IMR-90 (cell line): ENCODE data around the gene ADRB2. TPM values are rescaled to one million over a fixed set of nuclear protein-coding genes. Genes with fewer than 3 reads are reported as not detected.
A peak's percentile ranks its signal among the peaks of the same experiment; 100 is the strongest.

ENCODE experiments used
- ATAC-seq: fragments of 200-7000 bp; cut with Tn5 transposase; 2 replicates; pipeline ENCODE4 v1.9.1; 2020; ENCODE audit warnings: low read depth, mild to moderate bottlenecking, moderate library complexity
- BruUV-seq: library from RNA; stranded (reverse); fragments of 400-500 nt; replicated peaks from 2 replicates; lab custom pipeline; 2021; lab: Mats Ljungman, UMichigan
- CTCF ChIA-PET: fragments of 300-600 bp; formaldehyde crosslinking; extraction: SDS; loops from one replicate; lab custom pipeline; 2021; ENCODE audit warnings: antibody characterized with exemption; lab: Yijun Ruan, JAX
- POLR2A ChIA-PET: fragments of 300-600 bp; sonication (Branson Sonifier 250); formaldehyde crosslinking; loops from one replicate; lab custom pipeline; 2022; ENCODE audit warnings: antibody characterized with exemption; ENCODE audit not compliant: unreplicated experiment; lab: Charles Lee
- DNase-seq: peaks from one replicate; pipeline ENCODE4 v3.0.0; 2013
- H2AFZ ChIP-seq: replicated peaks from 2 replicates; pipeline ENCODE3; 2013; ENCODE audit warnings: low read length, mild to moderate bottlenecking; ENCODE audit not compliant: poor library complexity
- H2AK5ac ChIP-seq: 2 replicates; pipeline ENCODE4 v1.6.1; 2013; ENCODE audit warnings: low read depth, low read length, inconsistent platforms
- H2AK9ac ChIP-seq: replicated peaks from 2 replicates; pipeline ENCODE3; 2013; ENCODE audit warnings: mild to moderate bottlenecking, low read depth, low read length, moderate library complexity; ENCODE audit not compliant: poor library complexity
- H2BK120ac ChIP-seq: 2 replicates; pipeline ENCODE4 v1.6.1; 2013; ENCODE audit warnings: low read depth, low read length, inconsistent platforms
- H2BK15ac ChIP-seq: 3 replicates; pipeline ENCODE4 v1.6.1; 2013; ENCODE audit warnings: low read depth, low read length, inconsistent platforms
- H2BK20ac ChIP-seq: 2 replicates; pipeline ENCODE4 v1.6.1; 2013; ENCODE audit warnings: low read depth, mild to moderate bottlenecking, inconsistent platforms, low read length, moderate library complexity
- H2BK5ac ChIP-seq: 2 replicates; pipeline ENCODE4 v1.6.1; 2013; ENCODE audit warnings: mild to moderate bottlenecking, low read depth, low read length, inconsistent platforms; ENCODE audit not compliant: poor library complexity, severe bottlenecking
- H3K14ac ChIP-seq: replicated peaks from 2 replicates; pipeline ENCODE4 v1.6.1; 2013; ENCODE audit warnings: low read depth, low read length, inconsistent platforms
- H3K18ac ChIP-seq: 2 replicates; pipeline ENCODE4 v1.6.1; 2013; ENCODE audit warnings: low read depth, low read length, control low read depth
- H3K23ac ChIP-seq: 2 replicates; pipeline ENCODE4 v1.6.1; 2013; ENCODE audit warnings: low read depth, low read length, inconsistent platforms
- H3K27ac ChIP-seq: 2 replicates; pipeline ENCODE4 v1.5.1; 2013; ENCODE audit warnings: mild to moderate bottlenecking, control low read depth, low read length; ENCODE audit not compliant: insufficient read depth
- H3K27me3 ChIP-seq: 2 replicates; pipeline ENCODE4 v1.6.1; 2013; ENCODE audit warnings: low read length; ENCODE audit not compliant: control insufficient read depth, insufficient read depth
- H3K36me3 ChIP-seq: 2 replicates; pipeline ENCODE4 v1.6.1; 2013; ENCODE audit warnings: low read length, mixed read lengths; ENCODE audit not compliant: control insufficient read depth, insufficient read depth
- H3K4ac ChIP-seq: 2 replicates; pipeline ENCODE4 v1.6.1; 2013; ENCODE audit warnings: low read depth, low read length, inconsistent platforms
- H3K4me1 ChIP-seq: 2 replicates; pipeline ENCODE4 v1.6.1; 2013; ENCODE audit warnings: low read length, mixed read lengths; ENCODE audit not compliant: control insufficient read depth, insufficient read depth
- H3K4me2 ChIP-seq: 2 replicates; pipeline ENCODE4 v1.6.1; 2013; ENCODE audit warnings: low read depth, mild to moderate bottlenecking, control low read depth, low read length, moderate library complexity
- H3K4me3 ChIP-seq: 2 replicates; pipeline ENCODE4 v1.5.1; 2013; ENCODE audit warnings: low read depth, mild to moderate bottlenecking, control low read depth, low read length, moderate library complexity; ENCODE audit not compliant: insufficient read depth
- H3K56ac ChIP-seq: 2 replicates; pipeline ENCODE4 v1.6.1; 2013; ENCODE audit warnings: low read length, inconsistent platforms; ENCODE audit not compliant: insufficient read depth; ENCODE audit errors: extremely low read depth
- H3K79me1 ChIP-seq, 2 experiments: 2 replicates each; pipeline ENCODE4 v1.6.1; 2013; ENCODE audit warnings: low read length in 2 of 2, inconsistent platforms in 1 of 2, low read depth in 1 of 2
- H3K9ac ChIP-seq: 2 replicates; pipeline ENCODE4 v1.6.1; 2013; ENCODE audit warnings: low read depth, low read length, control low read depth
- H3K9me1 ChIP-seq: 2 replicates; pipeline ENCODE4 v1.6.1; 2013; ENCODE audit warnings: low read length, inconsistent platforms; ENCODE audit not compliant: insufficient read depth
- H3K9me3 ChIP-seq: 2 replicates; pipeline ENCODE4 v1.6.1; 2013; ENCODE audit warnings: low read length; ENCODE audit not compliant: control insufficient read depth, insufficient read depth
- H4K20me1 ChIP-seq: 2 replicates; pipeline ENCODE4 v1.6.1; 2013; ENCODE audit warnings: low read length, inconsistent platforms; ENCODE audit not compliant: insufficient read depth
- H4K5ac ChIP-seq: 2 replicates; pipeline ENCODE4 v1.6.1; 2013; ENCODE audit warnings: mild to moderate bottlenecking, low read depth, low read length, control low read depth
- H4K8ac ChIP-seq, 2 experiments: 2 replicates each; pipeline ENCODE4 v1.6.1; 2013; ENCODE audit warnings: low read depth in 2 of 2, low read length in 2 of 2, control low read depth in 1 of 2, inconsistent platforms in 1 of 2
- H4K91ac ChIP-seq: 2 replicates; pipeline ENCODE4 v1.6.1; 2013; ENCODE audit warnings: low read depth, low read length, inconsistent platforms; ENCODE audit not compliant: insufficient read depth
- CEBPB ChIP-seq: IDR thresholded peaks from 2 replicates; pipeline ENCODE4 v1.6.1; 2012; ENCODE audit warnings: low read depth, low read length, improper control_type of control experiment
- RFX5 ChIP-seq: IDR thresholded peaks from 2 replicates; pipeline ENCODE4 v1.8.0; 2012; ENCODE audit warnings: low read depth, mild to moderate bottlenecking, low read length, moderate library complexity
- dilution Hi-C: fragments of 300-500 bp; cut with HindIII; formaldehyde crosslinking; loops from one replicate; pipeline ENCODE4 v1.14.3; 2018; ENCODE audit warnings: low sequenced_read_pairs; ENCODE audit not compliant: unreplicated experiment
- in situ Hi-C: fragments of 300-500 bp; cut with MboI; formaldehyde crosslinking; loops from 3 replicates; pipeline ENCODE4 v1.14.3; 2019; ENCODE audit warnings: low sequenced_read_pairs, inconsistent platforms, mixed read lengths
- intact Hi-C: fragments of 100-400 bp; cut with micrococcal nuclease; formaldehyde crosslinking; loops from 2 replicates; pipeline ENCODE4 v1.10.0; 2022
- polyA plus RNA-seq, 3 experiments: library from polyadenylated mRNA; depleted of rRNA; stranded (reverse); fragments of >200 nt; gene quantifications; 2 replicates each; pipeline ENCODE4 v1.2.3, GENCODE V29; 2012; ENCODE audit warnings: low replicate concordance in 1 of 3
- total RNA-seq: library from RNA; depleted of rRNA; stranded (reverse); fragments of >200 nt; gene quantifications from 2 replicates; pipeline ENCODE4 v1.2.3, GENCODE V29; 2012

ADRB2 gene
- total and polyA plus RNA-seq, 2 of the 4 experiments (the other 2 are of a cell fraction) = 1.6 to 3.4 TPM

DNA sequence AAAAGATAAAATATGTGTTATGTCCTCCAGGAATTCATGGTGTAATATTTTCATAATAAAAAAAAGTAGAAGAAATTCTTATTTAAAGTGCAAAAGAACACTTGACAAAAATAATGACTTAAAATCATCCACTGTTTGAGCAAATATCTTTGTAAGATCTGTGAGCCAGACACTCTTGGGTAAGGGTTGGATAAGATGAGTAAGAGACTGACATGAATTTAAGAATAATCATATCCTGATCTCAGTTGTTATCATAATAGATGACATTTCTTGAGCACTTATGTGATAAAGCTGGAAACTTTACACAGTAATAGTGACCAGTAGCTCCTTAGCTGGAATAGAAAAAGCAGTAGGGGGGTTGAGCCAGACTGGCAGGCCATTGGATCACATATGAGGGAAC, 40.0 kb upstream of the ADRB2 start:
- POLR2A ChIA-PET = no interaction called here

More for the DNA sequence above, 40.0 kb upstream of the ADRB2 start:
- Histone ChIP-seq H3K4ac (no peak overlapping the region), H3K9me3 (no peaks in the 10 kb centered on the region), H2BK120ac (no peak overlapping the region), H4K91ac (no peak overlapping the region), H3K27ac (no peak overlapping the region), H4K5ac (no peak overlapping the region), H3K36me3 (no peaks in the 10 kb centered on the region), H3K23ac (no peak overlapping the region), H3K4me1 (peaks cover 3% of the 10 kb centered on the region; the same call in 1 of the 2 replicates), H3K79me1 (no peaks in the 10 kb centered on the region), H3K4me2 (no peak overlapping the region), H3K9ac (no peak overlapping the region), H2AFZ (no peak overlapping the region), H3K56ac (no peak overlapping the region), H3K18ac (no peak overlapping the region), H2BK20ac (no peak overlapping the region), H2BK5ac (no peak overlapping the region), H4K8ac (no peak overlapping the region), H3K27me3 (no peaks in the 10 kb centered on the region), H4K20me1 (no peaks in the 10 kb centered on the region), H2BK15ac (no peak overlapping the region), H3K9me1 (peaks cover 10% of the 10 kb centered on the region; the same call in 1 of the 2 replicates), H2AK5ac (no peak overlapping the region), H3K4me3 (no peak overlapping the region), H3K14ac (no peak overlapping the region), H2AK9ac (no peak overlapping the region)
- TF ChIP-seq CEBPB = peak; percentile 21; the same call in 1 of the 2 replicates
- no peak for TF ChIP-seq RFX5
- CTCF ChIA-PET = no interaction called here
- DNase-seq = peak; percentile 40
- no TSS peak for BruUV-seq
- dilution Hi-C loops (no loop called here), intact Hi-C loops (no loop called here), in situ Hi-C loops (no loop called here)
- ATAC-seq = no peak
